ENCODE measurements around the gene ARV1. TPM values are rescaled to one million over a fixed set of nuclear protein-coding genes. Genes with fewer than 3 reads are reported as not detected.

ARV1 gene
- polyA plus RNA-seq, 1 donor from 2014 or later = 63.4 TPM

- Histone ChIP-seq H2AFZ (ENCODE audit: low read depth, low read length) (no peak overlapping the region), H3K36me3 (ENCODE audit: insufficient read depth, low read length) (no peaks in the 10 kb centered on the region), H3K9me3 (ENCODE audit: low read length) (no peaks in the 10 kb centered on the region), H3F3A (ENCODE audit: insufficient read depth, low read length, poor library complexity, severe bottlenecking) (no peaks in the 10 kb centered on the region), H4K20me1 (ENCODE audit: insufficient read depth) (no peaks in the 10 kb centered on the region), H3K9me2 (ENCODE audit: insufficient read depth, low read length) (no peaks in the 10 kb centered on the region), H3K9ac (ENCODE audit: low read length) (no peak overlapping the region), H3K4me3 (ENCODE audit: low read length) (no peak overlapping the region), H3K79me2 (replicated peaks; ENCODE audit: insufficient read depth, low read length) (no peaks in the 10 kb centered on the region), H3K27ac (ENCODE audit: low read length) (no peak overlapping the region), H3K27me3 (ENCODE audit: insufficient read depth, low read depth, low read length) (no peaks in the 10 kb centered on the region), H3K4me2 (ENCODE audit: low read length) (no peak overlapping the region)
- TF ChIP-seq EP300 (conservative IDR thresholded peaks at IDR 0.05; ENCODE audit: poor library complexity, severe bottlenecking) (no peak), REST (IDR thresholded peaks at IDR 0.05; ENCODE audit: borderline replicate concordance) (no peak), MXI1 (conservative IDR thresholded peaks at IDR 0.05; ENCODE audit: poor library complexity, severe bottlenecking) (no peak), CTCF (IDR thresholded peaks at IDR 0.05; ENCODE audit: poor library complexity, severe bottlenecking) (no peak), SMC3 (conservative IDR thresholded peaks at IDR 0.05; ENCODE audit: poor library complexity) (no peak), TAF1 (IDR thresholded peaks at IDR 0.05; ENCODE audit: low read depth) (no peak), POLR2AphosphoS5 (IDR thresholded peaks at IDR 0.05) (no peak), RAD21 (conservative IDR thresholded peaks at IDR 0.05) (no peak), EZH2 (IDR thresholded peaks at IDR 0.05; ENCODE audit: borderline replicate concordance, insufficient read depth, low read length, poor library complexity, severe bottlenecking) (no peak)
These were observed 30.6 kb upstream of the ARV1 start for GRCh38 chr1:230948301-230948700.

GRCh38 chr1:230948903-230949302, 30.0 kb upstream of the ARV1 start:
- H2AFZ ChIP-seq (ENCODE audit: low read depth, low read length) = no peak overlapping the region

More at GRCh38 chr1:230948903-230949302, 30.0 kb upstream of the ARV1 start:
- Histone ChIP-seq H3K27ac (ENCODE audit: low read length) (no peak overlapping the region), H3F3A (ENCODE audit: insufficient read depth, low read length, poor library complexity, severe bottlenecking) (no peaks in the 10 kb centered on the region), H3K9me2 (ENCODE audit: insufficient read depth, low read length) (no peaks in the 10 kb centered on the region), H3K27me3 (ENCODE audit: insufficient read depth, low read depth, low read length) (no peaks in the 10 kb centered on the region), H3K79me2 (replicated peaks; ENCODE audit: insufficient read depth, low read length) (no peaks in the 10 kb centered on the region), H3K4me2 (ENCODE audit: low read length) (no peak overlapping the region), H4K20me1 (ENCODE audit: insufficient read depth) (no peaks in the 10 kb centered on the region), H3K4me3 (ENCODE audit: low read length) (no peak overlapping the region), H3K36me3 (ENCODE audit: insufficient read depth, low read length) (no peaks in the 10 kb centered on the region), H3K9me3 (ENCODE audit: low read length) (no peaks in the 10 kb centered on the region), H3K9ac (ENCODE audit: low read length) (no peak overlapping the region)
- TF ChIP-seq SMC3 (conservative IDR thresholded peaks at IDR 0.05; ENCODE audit: poor library complexity) = no peak
- no peak for TF ChIP-seq EP300 (conservative IDR thresholded peaks at IDR 0.05; ENCODE audit: poor library complexity, severe bottlenecking)
- TF ChIP-seq MXI1 (conservative IDR thresholded peaks at IDR 0.05; ENCODE audit: poor library complexity, severe bottlenecking) = no peak
- no peak for TF ChIP-seq POLR2AphosphoS5 (IDR thresholded peaks at IDR 0.05)
- no peak for TF ChIP-seq REST (IDR thresholded peaks at IDR 0.05; ENCODE audit: borderline replicate concordance)
- no peak for TF ChIP-seq EZH2 (IDR thresholded peaks at IDR 0.05; ENCODE audit: borderline replicate concordance, insufficient read depth, low read length, poor library complexity, severe bottlenecking)
- TF ChIP-seq CTCF (IDR thresholded peaks at IDR 0.05; ENCODE audit: poor library complexity, severe bottlenecking) = no peak
- TF ChIP-seq RAD21 (conservative IDR thresholded peaks at IDR 0.05) = no peak
- TF ChIP-seq TAF1 (IDR thresholded peaks at IDR 0.05; ENCODE audit: low read depth) = no peak
